Suppressor macrophage treated with lipopolysaccharide for 1 hour (primary cell): ENCODE data around the gene SNX7.

Experiments
- DNase-seq, 3 donors: peaks; one replicate each; pipeline ENCODE4 v3.0.0-alpha.2; 2020 to 2022

SNX7 gene

DNA sequence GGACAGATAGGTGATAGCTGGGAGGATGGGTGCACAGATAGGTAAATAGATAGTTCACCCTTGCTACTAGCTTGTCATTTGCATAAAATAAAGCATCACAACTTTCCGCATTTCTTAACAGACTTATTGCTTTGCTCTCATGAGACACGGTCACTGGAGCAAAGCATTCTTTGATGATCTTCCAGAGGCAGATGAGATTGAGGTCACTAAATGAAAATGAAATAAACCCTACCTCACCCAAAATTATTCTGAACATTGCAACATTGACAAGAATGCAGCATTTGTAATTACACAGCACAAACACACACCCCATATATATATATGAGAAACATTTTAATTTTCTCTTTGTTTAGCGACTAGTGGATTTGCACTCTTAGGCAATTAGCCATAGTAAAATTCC lies 107.6 kb downstream of the SNX7 start:
- no peak for DNase-seq

- no peak for DNase-seq
Observed at GRCh38 chr1:98781906-98782305, 120.4 kb downstream of the SNX7 start.

DNA sequence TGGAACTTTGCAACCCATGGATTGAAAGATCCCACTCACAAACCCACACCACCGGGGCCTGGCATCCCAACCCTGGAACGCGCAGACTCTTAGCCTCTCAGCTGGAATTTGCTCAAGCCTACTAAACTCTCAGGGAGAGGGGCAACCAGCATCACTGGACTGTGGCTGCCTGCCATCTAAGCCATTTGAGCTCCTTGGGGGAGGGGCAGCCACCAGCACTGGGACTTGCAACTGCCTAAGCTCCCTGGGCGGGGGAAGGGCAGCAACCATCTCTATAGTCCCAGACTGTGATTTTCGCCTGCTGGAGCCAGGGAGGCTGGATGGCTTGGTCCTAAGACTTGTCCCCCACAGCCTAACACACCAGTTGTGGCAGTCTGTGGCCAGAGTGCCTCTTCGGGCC lies 122.3 kb downstream of the SNX7 start:
- no peak for DNase-seq

DNA sequence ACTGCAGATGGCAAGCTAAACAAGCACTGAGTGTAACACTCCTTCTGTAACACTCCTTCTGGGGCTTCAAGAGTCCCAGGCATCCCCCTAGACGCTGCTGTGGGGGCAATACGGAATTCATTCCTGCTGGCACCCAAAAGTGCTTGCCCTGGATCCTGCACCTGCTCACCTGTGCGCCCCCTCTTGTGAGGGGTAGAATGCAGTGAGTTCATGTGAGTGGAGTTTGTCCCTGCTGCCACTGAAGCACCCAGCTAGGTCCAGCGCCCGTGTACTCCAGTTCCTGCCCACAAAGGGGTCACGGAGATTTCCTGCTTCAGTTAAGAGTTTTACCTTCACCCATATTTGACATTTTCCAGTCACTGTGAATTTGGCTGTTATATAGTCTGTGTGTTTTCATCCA lies 130.0 kb downstream of the SNX7 start:
- DNase-seq, result no peak

DNA sequence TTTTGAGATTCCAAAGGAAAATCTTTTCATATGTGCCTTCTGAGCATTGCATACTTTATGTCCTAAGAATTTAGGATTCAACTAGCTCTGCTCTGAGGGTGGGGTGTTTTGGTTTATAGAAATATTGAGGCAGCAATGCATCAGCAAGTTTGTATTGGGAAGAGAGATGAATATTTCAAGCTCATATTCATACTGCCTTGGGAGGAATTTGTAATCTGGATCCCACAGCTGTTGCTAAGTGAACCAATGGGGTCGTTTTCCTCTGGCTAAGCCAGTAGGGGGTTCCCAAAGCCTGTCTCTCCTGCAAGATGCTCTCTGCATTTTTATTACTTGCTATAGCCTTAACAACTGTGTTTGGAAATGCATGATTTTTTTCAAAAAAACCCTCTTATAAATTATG lies 130.6 kb downstream of the SNX7 start:
- DNase-seq, result no peak

- DNase-seq, result no peak
Observed at GRCh38 chr1:98793136-98793535, 131.6 kb downstream of the SNX7 start.

GRCh38 chr1:98794196-98794886 lies 132.8 kb downstream of the SNX7 start:
- peak; percentile 59 to 69 (median 65) for DNase-seq

DNA sequence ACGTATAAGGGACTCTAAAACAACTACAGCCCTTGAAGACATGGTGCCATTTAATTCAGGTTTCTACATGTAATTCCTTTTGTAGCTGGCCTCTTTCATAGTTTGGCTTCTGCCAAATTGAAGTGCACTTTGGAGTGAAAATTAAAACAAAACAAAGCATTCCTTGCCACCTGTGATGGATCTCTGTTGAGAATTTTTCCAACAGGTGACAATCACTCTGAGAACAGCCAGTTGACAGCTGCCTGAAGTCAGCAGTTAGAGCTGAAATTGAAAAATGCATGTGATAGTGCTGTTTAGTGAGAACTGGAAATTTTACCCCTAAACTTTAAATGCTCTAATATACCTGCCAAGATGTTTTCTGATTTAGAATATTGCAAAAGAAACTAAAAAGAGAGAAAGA lies 134.5 kb downstream of the SNX7 start:
- no peak for DNase-seq

- no peak for DNase-seq
Observed at GRCh38 chr1:98797506-98797905, 136.0 kb downstream of the SNX7 start.
